Peyer's patch (tissue), 4 donors: ENCODE measurements around the gene ADD2.

Source experiments
- CTCF ChIP-seq, 6 experiments: fragments of 450-650 bp in 4 of 6; fragments of 200-600 bp in 2 of 6; sonication (generic) in 1 of 6; IDR thresholded peaks; one replicate each; pipeline ENCODE4 v1.5.1; 2017 to 2019; ENCODE audit warnings: antibody characterized with exemption in 6 of 6, mild to moderate bottlenecking in 3 of 6, moderate library complexity in 1 of 6
- POLR2A ChIP-seq, 2 donors: fragments of 450-650 bp; IDR thresholded peaks; one replicate each; pipeline ENCODE4 v1.5.1; 2017; ENCODE audit warnings: antibody characterized with exemption in 2 of 2, mild to moderate bottlenecking in 2 of 2, moderate library complexity in 2 of 2

- no peak for TF ChIP-seq CTCF (IDR thresholded peaks at IDR 0.05)
- TF ChIP-seq POLR2A (IDR thresholded peaks at IDR 0.05), result no peak
Observed at GRCh38 chr2:70807102-70807827, 39.3 kb upstream of the ADD2 start.
